ENCODE results near the gene RARA.
"Not testable (repeated sequence)": the region's sequence is repeated elsewhere in the genome, so short reads cannot be mapped to it uniquely, and the experiment has no call there.

Gene RARA

DNA sequence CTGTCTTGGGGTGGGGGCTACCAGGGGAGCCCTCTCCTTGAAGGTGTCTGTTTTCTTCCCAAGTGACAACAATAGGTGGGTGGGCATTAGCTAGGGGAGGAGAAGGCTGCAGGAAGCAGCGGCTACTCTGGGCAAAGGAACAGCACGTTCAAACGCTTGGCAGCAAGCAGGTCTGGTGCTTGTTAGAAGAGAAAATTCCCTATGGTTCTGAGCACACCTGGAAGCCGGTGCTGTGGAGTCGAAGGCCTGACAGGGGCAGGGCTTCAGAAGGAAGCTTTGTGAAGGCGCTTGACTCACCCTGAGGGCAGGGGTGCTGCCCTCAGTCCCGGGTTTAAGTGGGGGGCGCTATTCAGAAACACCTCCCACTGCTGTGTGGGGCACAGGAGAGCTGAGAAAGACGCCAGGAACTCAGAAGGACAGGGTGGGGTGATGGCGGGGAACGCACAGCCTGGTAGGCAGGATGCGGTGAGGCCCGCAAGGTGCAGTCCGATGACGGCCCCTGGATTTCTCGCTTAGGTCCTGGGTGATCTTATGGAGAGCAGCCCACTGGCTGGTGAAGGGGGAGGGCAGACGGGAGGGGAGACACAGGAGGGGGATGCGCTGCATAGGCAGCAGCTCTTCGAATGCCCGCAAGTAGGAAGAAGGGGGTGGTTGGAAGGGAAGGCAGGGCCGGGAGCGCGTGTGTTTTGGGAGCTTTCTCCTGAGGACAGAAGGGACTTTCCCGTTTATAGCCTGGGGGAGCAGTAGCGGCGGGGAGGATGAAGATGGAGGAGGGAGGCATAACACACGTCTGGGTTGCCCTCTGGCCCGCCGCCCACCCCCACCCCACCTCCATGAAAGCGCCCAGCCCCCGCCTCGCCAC is 52.3 kb downstream of the RARA start:
- DNase-seq, result peak; percentile 54

DNA sequence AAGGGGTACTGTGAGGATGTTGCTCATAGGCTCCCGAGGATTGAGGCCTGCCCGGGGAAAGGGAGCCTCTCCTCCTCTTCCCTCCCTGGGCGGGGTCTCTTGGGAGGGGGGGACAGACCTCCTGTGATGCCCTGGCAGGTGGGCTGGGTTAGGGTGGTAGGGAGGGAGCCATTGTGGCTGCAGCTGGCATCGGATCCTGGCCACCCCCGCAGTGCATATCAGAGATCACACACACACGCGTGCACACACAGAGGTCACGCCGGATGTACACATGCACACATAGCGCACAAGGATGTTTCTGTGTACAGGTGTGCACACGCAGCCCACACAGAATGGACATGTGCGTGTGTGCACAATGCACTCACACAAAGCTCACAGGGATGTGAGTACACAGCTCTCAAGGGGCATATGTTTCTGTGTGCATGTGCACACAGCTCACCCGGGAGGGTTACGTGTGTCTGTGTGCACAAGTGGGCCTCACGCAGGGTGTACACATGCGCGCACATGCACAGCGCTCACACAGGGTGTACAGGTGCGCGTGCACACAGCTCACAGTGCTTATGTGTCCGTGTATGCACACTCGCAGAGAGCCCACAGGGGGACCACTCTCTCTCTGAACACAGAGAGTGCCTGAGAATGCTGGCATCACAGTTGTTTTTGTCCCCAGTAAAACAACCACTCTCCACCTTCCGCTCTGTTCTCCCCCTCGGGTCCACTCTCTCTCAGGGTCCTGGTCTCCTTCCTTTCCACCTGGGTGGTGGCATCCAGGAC is 53.1 kb downstream of the RARA start:
- DNase-seq, result peak; percentile 54

DNA sequence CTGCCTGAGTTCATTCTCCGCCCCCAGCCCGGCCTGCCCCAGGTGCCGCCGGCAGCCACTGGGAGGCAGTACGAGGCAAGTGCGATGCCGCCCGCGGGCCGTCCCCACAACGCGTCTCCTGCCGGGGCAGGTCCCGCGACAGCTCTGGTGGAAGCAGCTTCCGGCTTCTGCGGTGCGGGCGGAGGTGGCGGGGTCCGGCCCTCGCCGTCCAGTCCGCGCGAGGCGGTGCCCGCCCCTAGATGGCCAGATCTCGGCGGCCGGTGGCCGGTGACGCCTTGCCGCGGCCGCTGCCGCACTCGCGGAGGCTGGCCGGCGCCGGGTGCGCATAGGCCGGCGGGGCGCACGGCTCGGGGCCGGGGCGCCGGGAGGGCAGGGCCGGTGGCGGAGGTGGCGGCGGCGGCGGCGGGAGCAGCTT is 53.7 kb downstream of the RARA start:
- peak; percentile 92 for DNase-seq

DNA sequence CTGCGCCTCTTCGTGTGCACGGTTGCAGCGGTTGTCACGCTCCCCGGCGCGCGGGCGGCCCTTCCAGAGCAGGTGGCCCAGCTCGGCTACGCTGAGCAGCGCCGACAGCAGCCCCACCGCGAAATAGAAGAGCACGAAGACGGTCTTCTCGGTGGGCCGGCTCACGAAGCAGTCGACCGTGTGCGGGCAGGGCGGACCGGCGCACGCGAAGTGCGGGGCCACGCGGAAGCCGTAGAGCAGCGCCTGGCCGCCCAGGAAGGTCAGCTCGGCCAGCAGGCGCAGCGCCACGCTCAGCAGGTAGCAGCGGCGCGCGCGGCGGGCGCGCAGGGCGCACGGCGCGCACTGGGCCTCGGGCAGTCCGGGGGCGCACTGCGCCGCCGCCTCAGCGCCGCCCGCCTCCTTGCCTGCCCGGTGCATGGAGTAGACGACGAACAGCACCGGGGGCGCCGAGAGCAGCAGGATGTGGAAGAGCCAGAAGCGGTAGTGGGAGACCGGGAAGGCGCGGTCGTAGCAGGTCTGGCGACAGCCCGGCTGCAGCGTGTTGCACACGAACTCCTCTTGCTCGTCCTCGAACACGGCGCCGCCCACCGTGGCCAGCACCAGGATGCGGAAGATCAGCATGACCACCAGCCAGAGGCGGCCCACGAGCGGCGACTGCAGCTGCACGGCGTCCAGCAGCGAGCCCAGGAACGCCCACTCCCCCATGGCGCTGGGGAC is 54.3 kb downstream of the RARA start:
- DNase-seq, result peak; percentile 75

DNA sequence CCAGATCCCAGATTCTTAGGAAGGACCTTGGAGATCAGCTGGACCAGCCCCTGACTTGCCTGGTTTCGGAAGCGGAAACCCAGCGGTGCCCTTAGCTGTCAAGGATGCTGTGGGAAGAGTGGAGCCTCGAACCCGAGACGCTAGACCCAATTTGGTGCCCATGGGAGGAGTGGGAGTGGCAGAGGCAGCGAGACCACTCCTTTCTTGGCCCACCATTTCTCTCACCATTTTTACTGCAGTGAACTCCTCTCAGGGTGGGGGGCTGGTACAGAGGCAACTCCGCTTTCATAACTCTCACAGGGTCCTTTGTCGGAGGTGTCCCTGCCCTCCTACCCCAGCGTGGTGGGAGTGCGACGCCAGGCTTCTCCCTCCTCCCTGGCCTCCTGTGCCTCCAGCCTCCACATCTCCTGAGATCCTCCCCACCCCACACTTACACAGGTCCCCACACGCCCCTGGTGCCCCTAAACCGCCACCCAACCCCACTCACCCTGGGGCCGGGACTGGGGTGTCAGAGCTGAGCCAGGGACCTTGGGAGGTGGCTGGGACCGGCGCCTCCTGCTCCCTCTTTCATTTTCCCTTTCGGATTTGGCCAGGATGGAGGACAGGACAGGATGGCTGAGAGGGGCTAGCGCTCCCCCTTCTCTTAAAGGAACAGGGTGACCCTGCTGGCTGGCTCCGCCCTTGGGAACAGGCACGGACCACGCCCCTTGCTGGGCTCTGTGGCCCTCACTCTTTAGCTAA is 55.3 kb downstream of the RARA start, which contains the start of gene GJD3:
Gene GJD3, minus strand, starts transcription at position 617 of the 741 bp plus-strand sequence. CDS start 922 bp downstream, outside the sequence.
- peak; percentile 57 for DNase-seq

DNA sequence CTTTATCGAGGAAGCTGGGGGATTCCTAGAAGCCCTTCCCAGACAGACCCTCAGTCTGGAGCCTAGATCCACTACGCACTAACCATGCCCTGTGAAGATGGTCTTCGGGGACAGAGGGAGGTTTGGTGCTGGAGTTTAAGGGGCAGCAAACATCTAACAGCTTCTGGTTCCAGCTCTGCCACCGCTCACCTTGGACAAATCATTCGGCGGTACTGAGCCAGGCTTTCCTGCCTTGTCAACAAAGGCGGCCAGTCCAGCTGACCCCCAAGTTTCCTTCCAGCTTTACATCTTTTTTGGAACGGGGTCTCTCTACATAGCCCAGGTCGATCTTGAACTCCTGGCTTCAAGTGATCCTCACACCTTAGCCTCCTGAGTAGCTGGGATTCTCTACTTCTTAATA is 55.9 kb downstream of the RARA start:
- no peak for DNase-seq

DNA sequence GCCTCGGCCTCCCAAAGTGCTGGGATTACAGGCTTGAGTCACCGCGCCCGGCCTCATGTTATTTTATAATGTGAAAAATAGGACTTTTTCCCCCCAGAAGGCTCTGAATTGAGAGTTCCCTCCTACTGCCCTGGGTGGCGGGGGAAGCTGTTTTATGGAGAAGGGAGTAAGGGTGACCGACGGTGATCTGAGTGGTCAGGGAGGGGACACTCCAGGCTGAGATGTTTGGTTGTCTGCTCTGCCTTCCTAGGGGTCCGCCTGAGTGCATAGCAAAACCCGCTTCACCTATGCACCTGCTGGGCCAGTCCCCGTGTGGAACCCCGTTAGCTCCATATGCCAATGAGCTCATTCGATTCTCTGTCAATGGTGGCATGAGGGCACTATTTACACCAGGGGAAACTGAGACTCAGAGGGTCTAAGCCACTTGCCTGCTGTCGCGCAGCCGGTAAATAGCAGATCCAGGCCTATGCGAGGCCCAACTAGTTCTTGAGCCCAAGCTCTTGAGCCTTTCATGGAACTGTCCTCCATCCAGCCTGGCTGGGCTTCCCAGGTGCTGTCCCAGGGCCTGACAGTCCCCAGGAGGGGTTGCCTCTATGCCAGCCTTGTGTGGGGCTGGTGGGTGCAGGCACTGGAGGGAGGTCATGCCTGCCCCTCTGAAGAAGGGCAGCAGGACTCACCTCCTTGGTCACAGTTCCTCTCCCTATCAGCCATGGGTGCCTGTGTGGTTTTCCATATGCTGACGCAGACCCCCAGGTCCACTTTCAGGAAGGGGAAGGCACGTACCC is 57.3 kb downstream of the RARA start:
- DNase-seq, result no peak

DNA sequence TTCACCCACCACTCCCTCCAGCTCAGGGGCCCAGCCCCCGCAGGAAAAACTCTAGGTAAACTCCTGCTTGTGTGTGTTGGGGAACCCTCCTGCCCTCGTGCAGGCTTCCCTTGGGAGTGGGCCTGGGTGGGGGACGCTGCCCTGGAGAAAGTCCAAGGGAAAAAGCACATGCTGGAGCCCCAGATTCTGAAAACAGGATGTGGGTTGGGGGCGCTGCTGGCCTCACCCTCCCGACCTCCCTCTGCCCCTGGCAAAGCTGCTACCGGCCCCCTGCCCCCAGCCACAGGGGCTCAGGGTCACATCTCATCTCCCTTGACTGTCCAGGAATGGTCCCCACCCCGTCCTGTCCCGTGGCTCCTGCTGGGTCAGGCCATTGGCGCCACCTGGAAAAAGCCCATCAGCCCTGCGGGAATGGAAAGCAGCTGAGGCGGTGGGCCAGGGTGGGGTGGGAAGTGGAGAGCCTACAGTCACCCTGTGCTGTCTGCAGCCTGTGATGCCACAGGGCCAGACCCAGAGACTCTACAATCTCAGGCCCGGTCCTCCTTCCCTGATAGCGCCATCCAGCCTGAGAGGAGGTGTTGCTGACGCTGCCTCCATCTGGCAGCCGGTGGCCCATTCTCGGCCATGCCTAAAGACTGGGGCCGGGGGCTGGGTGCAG is 58.0 kb downstream of the RARA start:
- no peak for DNase-seq

DNA sequence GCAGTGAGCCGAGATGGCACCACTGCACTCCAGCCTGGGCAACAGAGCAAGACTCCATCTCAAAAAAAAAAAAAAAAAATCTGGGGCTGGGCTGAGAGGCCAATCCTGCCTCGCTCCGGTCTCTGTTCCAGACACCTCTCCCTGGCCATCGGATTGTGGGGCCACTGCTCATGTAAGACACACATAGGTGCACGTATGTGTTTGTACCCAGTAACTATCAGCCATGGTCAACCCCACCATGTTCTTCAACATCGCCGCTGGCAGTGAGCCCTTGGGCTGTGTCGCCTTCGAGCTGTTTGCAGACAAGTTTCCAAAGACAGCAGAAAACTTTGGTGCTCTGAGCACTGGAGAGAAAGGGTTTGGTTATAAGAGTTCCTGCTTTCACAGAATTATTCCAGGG is 58.7 kb downstream of the RARA start:
- not testable (repeated sequence) for DNase-seq

DNA sequence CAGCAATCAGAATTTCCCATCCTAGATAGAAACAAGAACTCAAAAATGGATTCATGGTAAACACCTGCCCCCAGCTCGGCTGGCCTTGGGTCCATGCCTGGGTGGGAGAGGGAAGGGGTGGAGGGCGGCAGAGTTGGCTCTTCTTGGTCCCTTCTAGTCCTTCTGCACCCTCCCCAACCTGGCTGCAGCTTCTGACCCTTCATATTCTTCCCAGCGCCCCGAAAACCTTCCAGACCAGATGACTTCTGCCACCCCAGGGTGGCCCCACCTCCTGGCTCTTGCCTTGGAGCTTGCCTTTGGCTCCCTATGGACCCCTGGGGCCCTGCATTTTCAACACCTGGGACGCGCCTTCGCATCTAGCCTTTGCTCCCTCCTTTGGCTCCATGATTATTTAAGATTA is 60.9 kb downstream of the RARA start:
- no peak for DNase-seq

DNA sequence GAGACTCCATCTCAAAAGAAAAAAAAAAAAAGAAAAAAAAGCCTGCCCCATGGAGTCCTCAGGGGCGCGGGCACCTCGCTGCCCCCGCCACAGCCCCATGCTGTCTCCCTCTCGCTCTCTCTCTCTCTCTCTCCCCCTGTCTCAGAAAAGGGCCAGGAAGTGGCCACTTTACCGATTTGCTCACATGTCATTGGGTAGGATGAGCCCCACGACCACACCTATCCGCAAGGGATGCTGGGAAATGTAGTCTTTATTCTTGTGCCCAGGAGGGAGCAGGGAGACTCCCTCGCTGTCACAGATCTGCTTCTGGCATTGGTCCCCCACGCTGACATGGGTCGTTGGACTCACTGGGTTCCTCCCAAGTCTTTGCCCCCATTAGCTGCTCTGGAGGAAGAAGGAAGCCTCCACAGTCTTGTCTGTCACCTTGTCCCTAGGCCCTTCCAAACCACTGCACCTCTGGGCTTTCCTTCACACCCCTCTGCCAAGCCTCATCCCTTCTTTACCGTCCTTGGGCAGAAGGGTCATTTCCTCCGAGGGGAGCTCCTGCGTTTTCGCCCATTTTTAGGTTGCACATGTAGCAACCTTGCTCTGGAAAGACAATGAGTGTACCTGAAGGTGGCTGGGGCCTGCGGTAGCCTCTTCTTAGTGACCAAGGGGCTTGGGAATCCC is 62.4 kb downstream of the RARA start:
- DNase-seq, result peak; percentile 60

DNA sequence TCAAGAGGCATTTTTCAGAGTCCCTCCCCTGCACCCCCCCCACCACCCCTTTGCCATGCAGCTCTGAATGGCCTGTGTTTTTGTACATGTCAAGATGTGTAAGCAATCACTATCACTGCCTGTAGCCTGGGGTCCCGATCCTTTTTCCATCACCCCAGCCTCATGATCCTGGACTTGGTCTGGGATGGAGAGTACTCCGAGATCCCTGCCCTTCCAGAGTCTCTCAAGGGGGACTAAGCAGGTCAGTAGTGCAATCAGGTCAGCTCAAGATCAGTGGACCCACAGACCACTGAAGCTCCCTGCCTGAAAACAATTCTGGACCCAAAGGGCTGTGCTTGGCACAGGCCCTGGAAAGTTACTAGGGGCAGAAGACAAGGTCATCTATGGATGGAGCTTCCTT is 63.1 kb downstream of the RARA start:
- DNase-seq, result no peak

DNA sequence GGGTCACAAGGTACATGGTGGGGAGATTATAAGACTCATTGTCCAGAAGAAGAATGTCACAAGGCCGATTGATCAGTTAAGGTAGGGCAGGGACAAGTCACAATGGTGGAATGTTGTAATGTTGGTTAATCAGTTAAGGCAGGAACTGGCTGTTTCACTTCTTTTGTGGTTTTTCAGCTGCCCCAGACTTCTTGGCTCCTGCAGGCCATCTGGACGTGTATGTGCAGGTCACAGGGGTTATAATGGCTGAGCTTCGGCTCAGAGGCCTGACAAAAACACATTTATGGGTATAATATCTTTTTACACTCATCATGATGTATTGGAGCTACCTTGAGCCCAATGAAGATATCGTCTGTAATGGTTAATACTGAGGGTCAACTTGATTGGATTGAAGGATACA is 63.7 kb downstream of the RARA start:
- DNase-seq, result not testable (repeated sequence)

DNA sequence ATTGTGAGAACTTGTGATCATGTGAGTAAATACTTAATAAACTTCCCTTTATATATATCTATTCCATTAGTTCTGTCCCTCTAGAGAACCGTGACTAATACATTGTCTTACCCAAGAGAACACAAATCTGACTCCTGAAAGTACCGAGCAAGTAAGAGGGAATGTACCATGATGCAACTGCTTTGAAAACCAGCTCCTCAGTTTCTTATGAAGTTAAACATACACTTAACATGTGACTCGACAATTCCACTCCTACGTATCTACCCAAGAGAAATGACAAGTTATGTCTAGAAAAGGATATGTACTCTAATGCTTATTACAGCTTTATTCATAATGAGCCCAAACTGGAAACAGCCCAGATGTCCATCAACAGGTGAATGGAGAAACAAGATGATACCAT is 64.3 kb downstream of the RARA start:
- DNase-seq, result no peak

DNA sequence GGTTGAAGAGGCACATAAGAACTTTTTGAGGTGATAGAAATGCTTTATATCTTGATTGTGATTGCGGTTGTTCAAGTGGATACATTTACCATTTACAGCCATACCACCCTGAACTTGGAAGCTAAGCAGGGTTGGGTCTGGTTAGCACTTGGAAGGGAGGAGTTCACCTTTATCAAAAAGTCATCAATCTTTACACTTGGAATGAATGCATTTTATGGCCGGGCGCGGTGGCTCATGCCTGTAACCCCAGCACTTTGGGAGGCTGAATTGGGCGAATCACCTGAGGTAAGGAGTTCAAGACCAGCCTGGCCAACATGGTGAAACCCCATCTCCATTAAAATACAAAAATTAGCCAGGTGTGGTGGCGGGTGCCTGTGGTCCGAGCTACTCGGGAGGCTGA is 65.0 kb downstream of the RARA start:
- no peak for DNase-seq

DNA sequence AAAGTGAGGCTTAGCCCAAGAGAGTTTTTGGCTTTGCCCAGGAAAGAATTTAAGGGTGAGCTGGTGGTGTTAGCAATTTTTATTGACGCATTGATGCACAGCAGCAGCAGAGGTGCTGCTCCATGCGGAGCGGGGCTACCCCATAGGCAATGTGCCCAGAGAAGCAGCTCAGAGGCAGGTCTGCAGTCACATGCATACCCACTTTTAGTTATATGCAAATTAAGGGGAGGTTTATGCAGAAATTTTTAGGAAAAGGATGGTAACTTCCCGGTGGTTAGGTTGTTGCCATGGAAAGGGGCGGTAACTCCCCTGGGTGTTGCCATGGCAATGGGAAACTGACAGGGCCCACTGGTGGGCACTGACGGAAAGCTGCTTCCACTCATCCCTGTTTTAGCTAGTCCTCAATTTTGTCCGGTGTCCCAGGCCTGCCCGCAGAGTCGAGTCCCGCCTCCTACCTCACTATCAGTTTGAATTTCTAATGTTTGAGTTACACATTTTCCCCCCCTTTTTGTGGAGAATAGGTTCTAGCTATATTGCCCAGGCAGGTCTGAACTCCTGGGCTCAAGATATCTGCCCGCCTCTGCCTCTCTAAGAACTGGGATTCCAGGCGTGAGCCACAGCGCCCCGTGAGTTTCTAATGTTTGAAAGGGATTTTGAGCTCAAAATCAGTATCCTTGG is 66.0 kb downstream of the RARA start:
- peak; percentile 32 for DNase-seq

DNA sequence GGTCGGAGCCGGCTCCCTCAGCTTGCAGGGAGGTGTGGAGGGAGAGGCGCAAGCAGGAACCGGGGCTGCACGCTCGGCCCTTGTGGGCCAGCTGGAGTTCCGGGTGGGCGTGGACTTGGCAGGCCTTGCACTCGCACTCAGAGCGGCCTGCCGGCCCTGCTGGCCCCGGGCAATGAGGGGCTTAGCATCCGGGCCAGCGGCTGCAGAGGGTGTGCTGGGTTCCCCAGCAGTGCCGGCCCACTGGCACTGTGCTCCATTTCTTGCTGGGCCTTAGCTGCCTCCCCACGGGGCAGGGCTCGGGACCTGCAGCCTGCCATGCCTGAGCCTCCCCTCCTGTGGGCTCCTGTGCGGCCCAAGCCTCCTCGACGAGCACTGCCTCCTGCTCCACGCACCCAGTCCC is 66.8 kb downstream of the RARA start:
- peak; percentile 46 for DNase-seq

DNA sequence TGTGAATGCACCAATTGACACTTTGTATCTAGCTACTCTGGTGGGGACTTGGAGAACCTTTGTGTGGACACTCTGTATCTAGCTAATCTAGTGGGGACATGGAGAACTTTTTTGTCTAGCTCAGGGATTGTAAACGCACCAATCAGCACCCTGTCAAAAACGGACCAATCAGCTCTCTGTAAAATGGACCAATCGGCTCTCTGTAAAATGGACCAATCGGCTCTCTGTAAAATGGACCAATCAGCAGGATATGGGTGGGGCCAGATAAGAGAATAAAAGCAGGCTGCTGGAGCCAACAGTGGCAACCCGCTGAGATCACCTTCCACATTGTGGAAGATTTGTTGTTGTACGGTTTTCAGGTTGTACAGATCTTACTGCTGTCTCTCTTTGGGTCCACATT is 67.6 kb downstream of the RARA start:
- DNase-seq, result not testable (repeated sequence)

DNA sequence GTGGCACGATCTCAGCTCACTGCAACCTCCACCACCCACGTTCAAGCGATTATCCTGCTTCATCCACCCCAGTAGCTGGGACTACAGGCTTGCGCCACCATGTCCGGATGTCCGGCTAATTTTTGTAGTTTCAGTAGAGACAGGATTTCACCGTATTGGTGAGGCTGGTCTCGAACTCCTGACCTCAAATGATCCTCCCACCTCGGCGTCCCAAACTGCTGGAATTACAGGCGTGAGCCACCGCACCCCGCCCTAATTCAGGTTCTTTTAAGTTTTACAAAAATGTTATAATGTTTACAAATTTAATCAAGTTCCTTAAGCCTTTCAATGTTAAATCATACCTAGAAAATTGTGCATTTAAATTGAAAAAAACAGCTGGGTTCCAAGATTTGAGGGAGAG is 68.9 kb downstream of the RARA start:
- DNase-seq, result no peak

DNA sequence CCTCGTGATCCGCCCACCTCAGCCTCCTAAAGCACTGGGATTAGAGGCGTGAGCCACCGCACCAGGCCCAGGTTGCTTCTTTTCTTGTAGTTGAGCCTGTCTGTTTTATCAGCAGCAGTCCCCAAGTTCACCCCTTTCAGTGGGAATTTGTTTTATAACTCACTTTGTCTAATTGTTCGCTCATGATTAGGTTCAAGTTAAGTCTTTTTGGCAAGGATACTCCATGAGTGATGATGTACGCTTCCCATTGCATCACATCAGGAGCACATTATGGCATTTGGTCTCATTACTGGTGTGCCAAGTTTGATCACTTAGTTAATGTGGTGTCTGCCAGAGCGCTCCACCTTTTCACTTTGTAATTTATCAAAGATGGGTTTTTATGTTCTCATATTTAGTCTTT is 70.0 kb downstream of the RARA start:
- DNase-seq, result no peak

Data from activated CD8-positive, alpha-beta memory T cell treated with anti-CD3 and anti-CD28 coated beads for 24 hours (primary cell).